Hematopoietic multipotent progenitor cell treated with erythropoietin and hydrocortisone succinate and interleukin-3 and kit ligand, for 6 days (in vitro differentiated cells): ENCODE data around the gene C11orf71.

Experiments
- DNase-seq: peaks from one replicate; pipeline ENCODE4 v3.0.0-alpha.2; 2015

C11orf71 gene, protein sequence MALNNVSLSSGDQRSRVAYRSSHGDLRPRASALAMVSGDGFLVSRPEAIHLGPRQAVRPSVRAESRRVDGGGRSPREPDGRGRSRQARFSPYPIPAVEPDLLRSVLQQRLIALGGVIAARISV

DNA sequence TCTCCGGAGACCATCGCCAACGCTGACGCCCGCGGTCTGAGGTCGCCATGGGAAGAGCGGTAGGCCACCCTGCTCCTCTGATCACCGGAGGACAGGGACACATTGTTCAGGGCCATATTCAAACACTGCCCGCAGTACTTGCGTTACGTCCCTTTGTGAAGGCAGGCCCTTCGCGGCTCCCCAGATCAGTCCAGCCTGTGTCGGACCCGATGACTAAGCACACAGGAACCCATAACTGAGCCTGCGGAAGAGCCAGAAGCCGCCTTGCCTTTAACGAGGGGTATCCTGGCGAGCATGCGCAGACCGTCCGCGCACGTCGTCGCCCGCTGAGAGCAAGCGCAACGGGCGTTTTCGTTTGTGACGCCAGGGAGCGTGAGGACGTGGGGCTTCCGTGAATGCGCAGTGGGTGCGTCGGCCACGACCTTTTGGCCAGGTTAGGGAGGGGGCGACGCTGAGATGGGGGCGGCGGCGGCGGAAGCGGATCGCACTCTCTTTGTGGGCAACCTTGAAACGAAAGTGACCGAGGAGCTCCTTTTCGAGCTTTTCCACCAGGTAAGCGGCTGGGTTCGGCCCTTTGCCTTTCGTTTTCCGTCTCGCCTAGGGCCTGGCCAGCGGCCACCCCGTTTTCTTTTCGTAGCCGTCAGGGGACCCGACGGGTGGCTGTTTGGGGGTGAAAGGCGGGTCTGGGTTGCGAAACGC is at the start of gene C11orf71, which contains the start of gene RBM7:
Gene C11orf71, minus strand, starts transcription at position 296 of the 699 bp plus-strand sequence. Its CDS starts 180 bp downstream, at position 116.
Gene RBM7, plus strand, starts transcription at position 451 of the 699 bp plus-strand sequence. Its CDS starts 6 bp downstream, at position 457.
- peak; percentile 98 for DNase-seq

- DNase-seq, result peak; percentile 92
Measured at GRCh38 chr11:114449845-114450244, 49.5 kb upstream of the C11orf71 start.

DNA sequence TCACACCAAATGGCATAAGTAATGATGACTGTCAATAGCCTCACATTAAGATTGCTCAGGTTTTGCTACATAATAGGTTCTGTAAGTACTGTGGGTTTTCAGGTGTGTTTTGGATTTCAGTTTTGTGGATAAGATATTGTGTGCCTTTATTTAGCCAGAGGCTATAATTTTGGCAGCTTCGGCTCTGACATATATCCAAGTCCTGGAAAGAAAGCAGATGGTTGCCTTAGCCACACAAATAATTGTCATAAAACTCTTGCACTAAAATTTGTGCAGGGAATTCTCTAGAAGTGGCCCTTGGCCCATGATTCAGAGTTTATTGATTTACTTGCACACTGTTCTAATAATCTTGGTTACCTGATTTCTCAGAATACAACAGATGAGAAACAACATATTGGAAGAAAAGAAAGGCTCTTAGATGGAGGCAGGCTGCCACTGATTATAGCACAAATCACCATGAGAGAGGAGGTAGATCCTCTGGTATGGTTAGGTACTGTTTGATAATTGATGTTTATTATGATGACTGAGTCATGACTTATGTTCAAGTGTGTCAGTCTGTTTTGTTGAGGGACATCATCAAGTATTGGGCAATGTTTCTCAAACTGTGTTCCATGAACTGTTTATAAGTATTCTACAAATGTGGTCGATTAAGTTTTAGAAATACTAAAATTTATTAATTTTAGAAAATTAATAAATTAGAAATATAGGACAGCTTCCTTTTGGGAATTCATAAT is 48.6 kb upstream of the C11orf71 start:
- DNase-seq, result no peak

- DNase-seq, result no peak
Measured at GRCh38 chr11:114447892-114448291, 47.6 kb upstream of the C11orf71 start.

GRCh38 chr11:114447444-114447843 is 47.1 kb upstream of the C11orf71 start:
- no peak for DNase-seq

- peak; percentile 79 for DNase-seq
Measured at GRCh38 chr11:114442536-114442935, 42.2 kb upstream of the C11orf71 start.

DNA sequence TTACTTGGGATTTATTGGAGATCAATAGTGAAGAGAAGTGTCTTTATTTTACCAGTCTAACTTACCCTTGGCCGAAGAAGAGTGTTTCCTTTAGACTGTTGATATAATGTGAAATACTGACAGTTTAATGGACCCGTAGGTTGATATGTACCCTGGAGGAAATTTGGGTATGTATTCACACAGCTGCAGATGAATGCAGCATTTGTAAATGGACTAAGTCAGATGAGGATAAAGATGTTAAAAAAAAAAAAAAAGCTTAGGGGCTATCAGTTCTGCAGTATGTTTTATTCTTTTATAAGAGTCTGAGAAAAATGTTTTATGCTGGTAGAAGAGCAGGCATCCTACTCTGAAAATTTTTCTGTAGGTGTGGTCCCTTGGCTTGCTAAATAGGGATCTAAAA is 41.6 kb upstream of the C11orf71 start:
- DNase-seq, result no peak

- DNase-seq, result peak; percentile 47
Measured at GRCh38 chr11:114440971-114441763, 40.9 kb upstream of the C11orf71 start.

DNA sequence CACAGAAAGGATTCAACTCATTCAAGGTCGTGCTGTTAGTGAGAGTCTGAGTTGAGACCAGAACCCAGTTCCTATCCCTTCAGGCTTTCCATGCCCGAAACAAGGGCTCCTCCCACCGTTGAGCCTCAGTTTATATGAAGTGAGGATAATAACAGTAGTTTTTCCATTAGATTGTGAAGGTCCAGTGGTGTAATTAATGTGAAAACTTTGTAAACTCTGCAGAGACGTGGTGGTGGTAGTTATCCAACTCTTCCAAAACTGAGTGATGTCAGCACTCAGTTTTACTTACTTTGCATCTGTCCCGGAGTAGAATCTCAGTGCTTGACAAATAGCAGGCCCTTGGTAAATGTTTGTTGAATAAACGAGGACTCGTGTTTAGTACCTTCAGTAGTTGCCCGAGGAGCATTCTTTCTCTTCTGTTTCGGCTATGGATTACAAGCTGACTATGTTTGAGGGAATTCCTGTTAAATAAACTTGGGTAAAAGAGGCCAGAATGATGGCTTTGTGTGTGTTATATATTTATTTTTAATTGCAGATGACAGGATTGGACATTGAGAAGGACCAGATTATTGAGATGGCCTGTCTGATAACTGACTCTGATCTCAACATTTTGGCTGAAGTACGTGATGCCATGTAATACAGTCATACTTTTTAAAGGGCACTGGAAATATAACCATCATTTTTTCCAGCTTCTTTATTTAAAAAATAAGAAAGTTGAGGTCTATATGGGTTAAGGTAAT is 40.0 kb upstream of the C11orf71 start:
- no peak for DNase-seq

- DNase-seq, result peak; percentile 99
Measured at GRCh38 chr11:114439229-114440120, 39.2 kb upstream of the C11orf71 start, which contains the start of gene REXO2. REXO2 (plus strand) TSS chr11:114439467; CDS start chr11:114439529, 62 bp downstream.

GRCh38 chr11:114438303-114438702 is 38.0 kb upstream of the C11orf71 start:
- no peak for DNase-seq

GRCh38 chr11:114433376-114433775 is 33.1 kb upstream of the C11orf71 start:
- DNase-seq, result no peak

DNA sequence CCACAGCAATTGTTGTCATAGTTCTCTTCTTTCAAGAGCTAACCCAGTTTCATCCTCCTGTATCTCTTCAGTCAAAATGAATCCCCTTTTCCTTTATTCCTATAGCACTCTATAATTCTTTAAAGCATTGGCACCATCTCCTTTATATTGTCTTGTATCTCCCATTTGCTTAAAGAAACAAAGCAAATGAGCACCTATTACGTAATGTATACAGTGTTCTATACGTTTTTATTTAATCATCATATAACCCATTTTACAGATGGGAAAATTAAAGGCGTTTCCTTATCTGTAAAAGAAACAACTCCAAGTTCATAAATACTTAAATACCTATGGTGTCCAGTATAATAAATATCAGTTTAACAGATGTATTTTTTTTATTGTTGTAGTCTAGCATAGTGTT is 32.6 kb upstream of the C11orf71 start:
- DNase-seq, result no peak

DNA sequence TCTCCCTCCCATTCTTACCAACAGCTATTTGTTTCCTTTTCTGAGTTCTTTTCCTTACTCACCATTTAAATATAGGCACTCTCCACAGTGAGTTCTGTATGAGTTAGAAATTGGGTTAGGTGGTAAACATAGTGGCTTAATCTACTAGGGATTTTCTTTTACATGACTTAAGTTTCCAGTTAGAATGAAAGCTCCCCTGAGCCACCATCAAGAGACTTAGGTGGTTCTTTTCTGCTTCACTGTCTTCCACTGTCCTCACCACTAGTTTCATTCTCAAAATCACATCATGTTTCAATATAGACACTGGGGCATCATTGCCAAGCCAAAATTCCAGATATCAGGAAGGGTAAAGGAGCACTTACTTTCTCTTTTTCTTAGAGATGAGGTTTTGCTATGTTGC is 30.0 kb upstream of the C11orf71 start:
- no peak for DNase-seq

- DNase-seq, result no peak
Measured at GRCh38 chr11:114426280-114426679, 26.0 kb upstream of the C11orf71 start.

DNA sequence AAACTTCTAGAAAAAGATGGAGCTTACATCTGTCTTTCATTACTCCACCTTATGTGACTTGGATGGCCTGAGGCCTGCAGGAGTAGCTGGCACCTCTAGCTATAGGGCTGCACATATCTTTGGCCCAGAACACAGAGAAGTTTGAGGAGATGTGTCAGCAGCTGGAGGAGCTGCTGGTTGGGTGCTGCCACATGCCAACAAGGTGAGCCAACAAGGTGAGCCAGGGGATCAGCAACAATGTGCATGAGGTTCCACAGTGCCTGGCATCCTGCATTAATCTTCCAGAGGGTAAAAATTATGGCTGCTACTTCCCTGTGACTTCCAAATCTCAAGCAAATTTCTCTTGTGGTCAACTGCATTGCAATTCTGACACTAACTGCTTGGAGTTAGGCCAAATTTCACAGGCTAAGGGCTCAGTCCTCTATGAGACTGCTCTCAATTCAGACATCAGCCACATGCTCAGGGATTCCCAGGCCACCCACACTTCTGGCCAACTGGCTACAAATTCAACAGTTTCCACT is 16.2 kb upstream of the C11orf71 start:
- DNase-seq, result peak; percentile 18

GRCh38 chr11:114413958-114414357 is 13.6 kb upstream of the C11orf71 start:
- no peak for DNase-seq

- DNase-seq, result no peak
Measured at GRCh38 chr11:114412946-114413345, 12.6 kb upstream of the C11orf71 start.

GRCh38 chr11:114401311-114401710 is 1.0 kb upstream of the C11orf71 start:
- DNase-seq, result peak; percentile 39

DNA sequence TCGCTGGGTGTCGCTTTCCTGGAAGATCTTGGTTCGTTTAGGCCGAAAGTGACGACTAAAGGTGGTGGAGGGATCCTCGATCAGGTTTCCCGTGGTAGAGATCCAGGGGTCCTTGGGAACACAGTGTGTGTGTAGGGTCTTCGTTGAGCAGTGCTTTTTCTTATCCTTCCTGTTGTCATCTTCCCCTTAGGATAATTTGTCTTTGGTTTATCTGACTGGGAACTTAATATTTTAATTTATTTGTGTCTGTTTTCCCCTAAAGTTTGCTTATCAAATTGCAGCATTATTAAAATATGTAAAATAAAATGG is 558 bp upstream of the C11orf71 start:
- no peak for DNase-seq
